Measurements from ENCODE around the gene EPAS1. TPM values are rescaled to one million over a fixed set of nuclear protein-coding genes. Genes with fewer than 3 reads are reported as not detected.

EPAS1 gene
- total and polyA plus RNA-seq, 2 experiments from 2014 or later: 1.4 to 4.8 TPM

GRCh38 chr2:46277431-46278190 is 19.6 kb upstream of the EPAS1 start:
- H3K36me3 ChIP-seq: no peaks in the 10 kb centered on the region
- TF ChIP-seq CTCF (IDR thresholded peaks at IDR 0.05; ENCODE audit: low read depth, low read length): no peak
- H3K4me1 ChIP-seq (ENCODE audit: low read depth): no peaks in the 10 kb centered on the region
- no peak overlapping the region for H3K4me3 ChIP-seq
- no peaks in the 10 kb centered on the region for H3K27me3 ChIP-seq
- H3K9me3 ChIP-seq (ENCODE audit: low read depth): no peaks in the 10 kb centered on the region
- no peak overlapping the region for H3K27ac ChIP-seq
- DNase-seq (ENCODE audit: low read depth in 1 of 2, low spot score in 1 of 2): no peak

DNA sequence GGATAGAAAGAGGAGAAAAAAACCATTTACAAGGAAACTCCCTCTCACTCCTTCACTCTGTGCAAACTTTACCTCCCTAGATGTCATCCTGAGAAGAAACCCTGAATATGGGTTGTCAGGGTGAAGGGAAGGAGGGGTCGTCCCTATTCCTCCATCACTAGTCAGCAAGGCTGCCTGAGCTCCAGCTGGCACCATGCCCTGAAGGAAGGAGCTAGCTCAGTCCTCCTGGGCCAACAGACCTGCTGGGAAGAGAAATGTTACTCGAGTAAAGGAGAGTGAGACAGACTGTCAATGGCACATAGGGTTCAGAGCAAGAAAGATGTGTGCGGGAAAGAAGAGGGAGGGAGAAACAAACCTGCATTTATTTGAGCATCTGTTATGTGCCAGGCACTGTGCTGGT is 18.3 kb upstream of the EPAS1 start:
- Histone ChIP-seq H3K27ac (no peak overlapping the region), H3K27me3 (no peaks in the 10 kb centered on the region), H3K4me1 (ENCODE audit: low read depth) (no peaks in the 10 kb centered on the region), H3K9me3 (ENCODE audit: low read depth) (no peaks in the 10 kb centered on the region), H3K4me3 (no peak overlapping the region), H3K36me3 (no peaks in the 10 kb centered on the region)
- DNase-seq (ENCODE audit: low read depth in 1 of 2, low spot score in 1 of 2): no peak
- TF ChIP-seq CTCF (IDR thresholded peaks at IDR 0.05; ENCODE audit: low read depth, low read length): no peak

DNA sequence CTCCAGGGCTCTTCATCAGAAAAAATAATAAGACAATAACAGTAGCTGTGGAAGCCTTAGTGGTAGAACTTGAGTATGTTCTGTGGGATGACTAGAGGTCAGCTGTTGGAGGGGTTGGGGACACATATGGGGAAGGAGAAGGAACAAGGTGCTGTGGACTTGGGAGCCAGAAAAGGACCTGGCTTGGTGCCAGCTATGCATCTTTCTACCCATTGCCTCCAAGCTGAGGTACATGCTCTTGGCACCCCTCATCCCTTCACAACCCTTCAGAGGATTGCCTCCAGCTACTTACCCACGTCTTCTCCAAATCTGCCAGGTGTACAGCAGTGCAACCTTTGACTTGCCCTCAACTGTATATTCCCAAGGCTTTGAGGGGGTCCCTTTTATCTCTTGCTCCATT is 15.3 kb upstream of the EPAS1 start:
- Histone ChIP-seq H3K9me3 (ENCODE audit: low read depth) (no peaks in the 10 kb centered on the region), H3K4me3 (no peak overlapping the region), H3K27ac (no peak overlapping the region), H3K36me3 (no peaks in the 10 kb centered on the region), H3K27me3 (no peaks in the 10 kb centered on the region), H3K4me1 (ENCODE audit: low read depth) (peaks cover 9% of the 10 kb centered on the region)
- DNase-seq (ENCODE audit: low read depth in 1 of 2, low spot score in 1 of 2): no peak
- TF ChIP-seq CTCF (IDR thresholded peaks at IDR 0.05; ENCODE audit: low read depth, low read length): no peak

DNA sequence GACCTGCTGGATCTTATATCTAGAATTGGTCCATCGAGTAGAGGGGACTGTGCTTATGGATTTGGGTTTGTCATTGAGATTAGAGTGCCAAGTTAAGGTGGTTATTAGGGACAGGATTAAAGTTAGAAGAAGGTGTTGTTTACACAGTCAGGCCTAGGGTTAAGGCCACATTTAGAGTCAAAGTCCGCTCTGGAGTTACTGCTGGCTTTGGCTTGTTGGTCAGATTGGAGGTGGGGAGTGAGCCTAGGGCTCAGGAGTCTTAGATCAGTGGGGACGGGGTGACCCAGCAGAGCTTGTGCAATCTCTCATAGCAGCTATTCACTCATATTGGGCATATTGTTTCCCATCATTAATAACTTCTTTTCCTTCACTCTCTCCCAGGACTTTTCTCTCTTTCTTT is 13.5 kb upstream of the EPAS1 start:
- H3K4me3 ChIP-seq: no peak overlapping the region
- DNase-seq (ENCODE audit: low read depth in 1 of 2, low spot score in 1 of 2): no peak
- peaks cover 9% of the 10 kb centered on the region for H3K4me1 ChIP-seq (ENCODE audit: low read depth)
- no peak for TF ChIP-seq CTCF (IDR thresholded peaks at IDR 0.05; ENCODE audit: low read depth, low read length)
- no peaks in the 10 kb centered on the region for H3K9me3 ChIP-seq (ENCODE audit: low read depth)
- H3K27ac ChIP-seq: no peak overlapping the region
- H3K36me3 ChIP-seq: no peaks in the 10 kb centered on the region
- H3K27me3 ChIP-seq: no peaks in the 10 kb centered on the region

- no peak overlapping the region for H3K4me3 ChIP-seq
- TF ChIP-seq CTCF (IDR thresholded peaks at IDR 0.05; ENCODE audit: low read depth, low read length): no peak
- no peaks in the 10 kb centered on the region for H3K36me3 ChIP-seq
- H3K4me1 ChIP-seq (ENCODE audit: low read depth): peaks cover 9% of the 10 kb centered on the region
- H3K27ac ChIP-seq: peak overlapping the region; percentile 24
- no peaks in the 10 kb centered on the region for H3K27me3 ChIP-seq
- no peaks in the 10 kb centered on the region for H3K9me3 ChIP-seq (ENCODE audit: low read depth)
- DNase-seq (ENCODE audit: low read depth in 1 of 2, low spot score in 1 of 2): no peak
These were observed 12.9 kb upstream of the EPAS1 start for GRCh38 chr2:46284260-46284659.

Data from cardiac muscle cell (in vitro differentiated cells and primary cell).